ENCODE measurements around the gene NUP210L. TPM values are rescaled to one million over a fixed set of nuclear protein-coding genes. Genes with fewer than 3 reads are reported as not detected.

The NUP210L gene
- total and polyA plus RNA-seq, 9 of the 15 experiments (the other 6 are each of a cell fraction or from before 2014, with no cell fraction given), result 0.01 to 0.04 TPM; not detected in 7

DNA sequence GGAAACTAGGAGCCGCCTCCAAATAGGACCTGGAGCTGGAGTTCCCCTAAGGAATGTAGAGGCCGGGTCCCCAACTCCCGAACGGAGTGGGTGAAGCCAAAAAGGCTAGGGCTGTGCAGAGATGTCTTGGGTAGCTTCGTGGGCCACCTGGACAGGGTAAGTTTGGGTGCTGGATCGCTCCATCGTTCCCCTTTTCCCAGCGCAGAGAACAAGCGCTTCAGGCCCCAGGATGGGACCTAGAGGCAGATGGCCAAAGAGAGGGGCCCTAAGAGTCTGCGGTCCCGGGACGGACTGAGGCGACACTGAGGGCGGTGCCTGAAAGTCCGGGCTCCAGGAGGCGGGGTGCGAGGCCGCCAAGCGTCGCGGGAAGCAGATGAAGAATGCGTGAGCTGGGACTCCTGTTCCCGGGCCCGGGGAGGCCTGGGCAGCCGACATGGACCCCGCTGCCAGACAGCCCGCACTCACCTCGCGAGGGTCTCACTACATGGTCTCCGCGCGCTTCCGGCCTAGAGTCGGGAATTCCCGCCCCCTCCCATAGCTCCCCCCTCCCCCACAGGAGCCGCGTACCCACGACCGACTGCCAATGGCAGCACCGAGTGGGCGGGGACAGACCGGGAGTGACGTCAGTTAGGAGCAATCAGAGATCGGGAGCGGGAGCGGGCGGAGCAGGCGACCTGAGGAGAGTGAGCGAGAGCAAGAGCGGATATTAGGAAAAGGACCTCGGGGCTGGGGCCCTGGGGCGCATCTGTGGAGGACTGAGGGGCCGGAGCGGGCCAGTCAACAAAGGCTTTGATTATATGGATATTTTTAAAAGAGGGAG is 191.6 kb downstream of the NUP210L start, which contains the start of gene SLC39A1 (continued):
- TF ChIP-seq FIP1L1 (IDR thresholded peaks at IDR 0.05; ENCODE audit: low read depth, low read length, poor library complexity, severe bottlenecking) (no peak), ELF1 (tag; IDR thresholded peaks at IDR 0.05) (0 out of 2 replicates have a peak, but pooled peaks have one; percentile 26), MCM7 (IDR thresholded peaks at IDR 0.05) (no peak), CBX5 (IDR thresholded peaks at IDR 0.05; ENCODE audit: borderline replicate concordance, low read depth) (no peak), NCOA1 (IDR thresholded peaks at IDR 0.05; ENCODE audit: low read depth) (no peak), POLR2H (tag; IDR thresholded peaks at IDR 0.05; ENCODE audit: low read depth) (peak; percentile 59), TBL1XR1 (IDR thresholded peaks at IDR 0.05; ENCODE audit: low read length in 2 of 2) (no peak), CBX3 (IDR thresholded peaks at IDR 0.05; ENCODE audit: borderline replicate concordance in 1 of 2, low read length in 2 of 2) (no peak), HDAC2 (IDR thresholded peaks at IDR 0.05) (peak; percentile 40; the same call in 1 of the 2 replicates), NCOA4 (IDR thresholded peaks at IDR 0.05; ENCODE audit: partially characterized antibody) (no peak), GTF2A2 (tag; IDR thresholded peaks at IDR 0.05) (no peak), NR1H2 (CRISPR knock-in tag; IDR thresholded peaks at IDR 0.05) (no peak), HDAC6 (IDR thresholded peaks at IDR 0.05; ENCODE audit: low read depth, low read length) (no peak)
- TF ChIP-seq, protein P1, sequence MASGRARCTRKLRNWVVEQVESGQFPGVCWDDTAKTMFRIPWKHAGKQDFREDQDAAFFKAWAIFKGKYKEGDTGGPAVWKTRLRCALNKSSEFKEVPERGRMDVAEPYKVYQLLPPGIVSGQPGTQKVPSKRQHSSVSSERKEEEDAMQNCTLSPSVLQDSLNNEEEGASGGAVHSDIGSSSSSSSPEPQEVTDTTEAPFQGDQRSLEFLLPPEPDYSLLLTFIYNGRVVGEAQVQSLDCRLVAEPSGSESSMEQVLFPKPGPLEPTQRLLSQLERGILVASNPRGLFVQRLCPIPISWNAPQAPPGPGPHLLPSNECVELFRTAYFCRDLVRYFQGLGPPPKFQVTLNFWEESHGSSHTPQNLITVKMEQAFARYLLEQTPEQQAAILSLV (tag; IDR thresholded peaks at IDR 0.05), result no peak
- TF ChIP-seq, protein P2, sequence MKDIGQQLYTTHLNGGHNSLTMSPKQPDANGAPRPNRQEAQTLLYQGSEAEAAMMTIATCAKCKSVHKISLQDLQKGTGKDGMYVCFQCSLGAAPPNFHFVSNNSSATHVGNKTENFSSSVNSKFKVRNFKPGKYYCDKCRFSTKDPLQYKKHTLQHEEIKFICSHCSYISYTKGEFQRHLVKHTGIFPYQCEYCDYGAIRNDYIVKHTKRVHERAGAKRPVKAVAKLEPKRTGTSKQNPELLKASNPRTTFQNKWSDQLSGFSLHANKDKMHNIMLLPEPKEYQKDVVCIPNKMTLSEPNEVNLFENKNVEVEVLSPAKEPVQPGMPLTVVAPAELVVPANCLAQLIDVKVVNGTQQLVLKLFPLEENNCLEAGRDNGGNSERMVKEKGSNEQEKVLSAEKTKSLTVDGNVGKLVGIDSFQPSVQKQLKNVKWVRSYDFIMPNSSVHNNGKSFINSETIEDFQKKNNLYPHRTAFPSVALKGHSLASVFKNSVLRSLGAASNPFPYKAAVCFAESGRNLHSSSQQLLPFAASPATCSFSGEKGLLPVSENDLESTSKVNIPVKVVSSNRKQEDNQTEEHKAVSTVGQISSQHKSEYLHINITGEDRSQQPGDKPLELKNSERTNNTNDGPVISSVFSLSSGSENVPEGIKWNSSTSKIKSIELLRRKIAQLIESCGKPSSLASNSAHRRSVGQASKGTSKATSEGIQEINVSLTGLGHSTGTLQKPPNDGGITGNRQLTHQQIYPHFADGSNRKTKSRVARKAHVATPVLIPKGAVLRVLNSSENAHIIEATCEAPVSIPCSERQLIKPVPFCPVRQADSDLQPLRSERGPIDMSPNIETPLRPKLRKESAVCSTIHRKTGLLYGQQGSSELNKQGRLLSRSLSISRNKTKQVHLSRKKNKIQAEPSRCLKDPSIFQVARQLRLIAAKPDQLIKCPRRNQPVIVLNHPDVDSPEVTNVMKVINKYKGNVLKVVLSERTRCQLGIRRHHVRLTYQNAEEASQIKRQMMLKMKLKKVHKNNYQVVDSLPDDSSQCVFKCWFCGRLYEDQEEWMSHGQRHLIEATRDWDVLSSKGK (CRISPR knock-in tag; IDR thresholded peaks at IDR 0.05), result no peak
- TF ChIP-seq, protein P3, sequence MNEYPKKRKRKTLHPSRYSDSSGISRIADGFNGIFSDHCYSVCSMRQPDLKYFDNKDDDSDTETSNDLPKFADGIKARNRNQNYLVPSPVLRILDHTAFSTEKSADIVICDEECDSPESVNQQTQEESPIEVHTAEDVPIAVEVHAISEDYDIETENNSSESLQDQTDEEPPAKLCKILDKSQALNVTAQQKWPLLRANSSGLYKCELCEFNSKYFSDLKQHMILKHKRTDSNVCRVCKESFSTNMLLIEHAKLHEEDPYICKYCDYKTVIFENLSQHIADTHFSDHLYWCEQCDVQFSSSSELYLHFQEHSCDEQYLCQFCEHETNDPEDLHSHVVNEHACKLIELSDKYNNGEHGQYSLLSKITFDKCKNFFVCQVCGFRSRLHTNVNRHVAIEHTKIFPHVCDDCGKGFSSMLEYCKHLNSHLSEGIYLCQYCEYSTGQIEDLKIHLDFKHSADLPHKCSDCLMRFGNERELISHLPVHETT (CRISPR knock-in tag; conservative IDR thresholded peaks at IDR 0.05 in 1 of 2, IDR thresholded peaks at IDR 0.05 in 1 of 2), result no peak
- TF ChIP-seq, protein P4, sequence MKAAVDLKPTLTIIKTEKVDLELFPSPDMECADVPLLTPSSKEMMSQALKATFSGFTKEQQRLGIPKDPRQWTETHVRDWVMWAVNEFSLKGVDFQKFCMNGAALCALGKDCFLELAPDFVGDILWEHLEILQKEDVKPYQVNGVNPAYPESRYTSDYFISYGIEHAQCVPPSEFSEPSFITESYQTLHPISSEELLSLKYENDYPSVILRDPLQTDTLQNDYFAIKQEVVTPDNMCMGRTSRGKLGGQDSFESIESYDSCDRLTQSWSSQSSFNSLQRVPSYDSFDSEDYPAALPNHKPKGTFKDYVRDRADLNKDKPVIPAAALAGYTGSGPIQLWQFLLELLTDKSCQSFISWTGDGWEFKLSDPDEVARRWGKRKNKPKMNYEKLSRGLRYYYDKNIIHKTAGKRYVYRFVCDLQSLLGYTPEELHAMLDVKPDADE (conservative IDR thresholded peaks at IDR 0.05; ENCODE audit: control insufficient read depth, low read depth, low read length), result no peak; the same call in 1 of the 2 replicates
- TF ChIP-seq, protein P5, sequence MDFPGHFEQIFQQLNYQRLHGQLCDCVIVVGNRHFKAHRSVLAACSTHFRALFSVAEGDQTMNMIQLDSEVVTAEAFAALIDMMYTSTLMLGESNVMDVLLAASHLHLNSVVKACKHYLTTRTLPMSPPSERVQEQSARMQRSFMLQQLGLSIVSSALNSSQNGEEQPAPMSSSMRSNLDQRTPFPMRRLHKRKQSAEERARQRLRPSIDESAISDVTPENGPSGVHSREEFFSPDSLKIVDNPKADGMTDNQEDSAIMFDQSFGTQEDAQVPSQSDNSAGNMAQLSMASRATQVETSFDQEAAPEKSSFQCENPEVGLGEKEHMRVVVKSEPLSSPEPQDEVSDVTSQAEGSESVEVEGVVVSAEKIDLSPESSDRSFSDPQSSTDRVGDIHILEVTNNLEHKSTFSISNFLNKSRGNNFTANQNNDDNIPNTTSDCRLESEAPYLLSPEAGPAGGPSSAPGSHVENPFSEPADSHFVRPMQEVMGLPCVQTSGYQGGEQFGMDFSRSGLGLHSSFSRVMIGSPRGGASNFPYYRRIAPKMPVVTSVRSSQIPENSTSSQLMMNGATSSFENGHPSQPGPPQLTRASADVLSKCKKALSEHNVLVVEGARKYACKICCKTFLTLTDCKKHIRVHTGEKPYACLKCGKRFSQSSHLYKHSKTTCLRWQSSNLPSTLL (IDR thresholded peaks at IDR 0.05), result no peak

Data from K562 (cell line).